Measurements from ENCODE around the gene C19orf38.

GRCh38 chr19:10884274-10884673 is 36.1 kb downstream of the C19orf38 start:
- TF ChIP-seq CTCF (conservative IDR thresholded peaks at IDR 0.05; ENCODE audit: low read length), result no peak
- TF ChIP-seq EZH2phosphoT487 (IDR thresholded peaks at IDR 0.05; ENCODE audit: borderline replicate concordance, low read depth, low read length), result no peak

Data from OCI-LY7 (cell line).